SU-DHL-6 (cell line): ENCODE measurements around the gene TMEM40.

Source experiments
- H2AFZ ChIP-seq: fragments of 200-600 bp; sonication (generic); 2 replicates; pipeline ENCODE4 v1.6.1; 2014; ENCODE audit warnings: low read depth, mild to moderate bottlenecking, moderate library complexity, mixed read lengths, antibody characterized with exemption, low read length; ENCODE audit not compliant: severe bottlenecking
- H3F3A ChIP-seq: fragments of 200-600 bp; shearing (Covaris generic); 2 replicates; pipeline ENCODE4 v1.6.0; 2016; ENCODE audit warnings: antibody characterized with exemption, mild to moderate bottlenecking; ENCODE audit not compliant: insufficient read depth
- H3K27ac ChIP-seq: fragments of 200-600 bp; sonication (generic); 2 replicates; pipeline ENCODE4 v1.5.1; 2016; ENCODE audit warnings: low read depth, mild to moderate bottlenecking, low read length, moderate library complexity, mixed read lengths
- H3K27me3 ChIP-seq: fragments of 200-600 bp; sonication (generic), shearing (Covaris generic); 2 replicates; pipeline ENCODE4 v1.6.0; 2014; ENCODE audit warnings: mild to moderate bottlenecking, low read length
- H3K36me3 ChIP-seq: fragments of 200-600 bp; sonication (generic); 2 replicates; pipeline ENCODE4 v1.6.1; 2014; ENCODE audit warnings: mild to moderate bottlenecking, low read length, mixed read lengths
- H3K4me2 ChIP-seq: fragments of 300-600, 200-600 bp; shearing (Covaris generic), sonication (generic); 2 replicates; pipeline ENCODE4 v1.6.0; 2014; ENCODE audit warnings: low read length, low read depth, mild to moderate bottlenecking; ENCODE audit not compliant: poor library complexity, severe bottlenecking
- H3K4me3 ChIP-seq: fragments of 200-600 bp; sonication (generic); 2 replicates; pipeline ENCODE4 v1.5.1; 2014; ENCODE audit warnings: antibody characterized with exemption, low read length, mild to moderate bottlenecking, mixed read lengths; ENCODE audit not compliant: insufficient read depth, poor library complexity, severe bottlenecking
- H3K79me2 ChIP-seq: fragments of 200-600 bp; sonication (generic); 2 replicates; pipeline ENCODE4 v1.6.1; 2014; ENCODE audit warnings: mild to moderate bottlenecking, low read length, moderate library complexity; ENCODE audit not compliant: insufficient read depth
- H3K9ac ChIP-seq: fragments of 200-600 bp; sonication (generic); 2 replicates; pipeline ENCODE4 v1.7.0; 2014; ENCODE audit warnings: mild to moderate bottlenecking, low read length
- H3K9me2 ChIP-seq: fragments of 200-600 bp; sonication (generic); replicated peaks from 2 replicates; pipeline ENCODE4 v1.6.1; 2014; ENCODE audit warnings: low read length; ENCODE audit not compliant: insufficient read depth
- H3K9me3 ChIP-seq: fragments of 200-600 bp; sonication (generic); 2 replicates; pipeline ENCODE4 v1.6.1; 2014; ENCODE audit warnings: low read length, mixed read lengths; ENCODE audit not compliant: insufficient read depth
- H4K20me1 ChIP-seq: fragments of 200-600 bp; sonication (generic); 2 replicates; pipeline ENCODE4 v1.6.1; 2014; ENCODE audit warnings: low read depth, mild to moderate bottlenecking, antibody characterized with exemption, low read length, moderate library complexity, mixed read lengths
- EZH2phosphoT487 ChIP-seq: fragments of 200-600 bp; sonication (generic), shearing (Covaris generic); conservative IDR thresholded peaks from 2 replicates; pipeline ENCODE4 v1.6.1; 2018; ENCODE audit warnings: mild to moderate bottlenecking, antibody characterized with exemption, low read length, moderate library complexity, mixed read lengths
- TF ChIP-seq, protein P1 (sequence below): fragments of 200-600 bp; sonication (generic); IDR thresholded peaks from one replicate; pipeline ENCODE4 v1.5.1; 2017; ENCODE audit warnings: antibody characterized with exemption, mild to moderate bottlenecking, low read length, moderate library complexity; ENCODE audit not compliant: insufficient read depth, poor library complexity, severe bottlenecking

TMEM40 gene

DNA sequence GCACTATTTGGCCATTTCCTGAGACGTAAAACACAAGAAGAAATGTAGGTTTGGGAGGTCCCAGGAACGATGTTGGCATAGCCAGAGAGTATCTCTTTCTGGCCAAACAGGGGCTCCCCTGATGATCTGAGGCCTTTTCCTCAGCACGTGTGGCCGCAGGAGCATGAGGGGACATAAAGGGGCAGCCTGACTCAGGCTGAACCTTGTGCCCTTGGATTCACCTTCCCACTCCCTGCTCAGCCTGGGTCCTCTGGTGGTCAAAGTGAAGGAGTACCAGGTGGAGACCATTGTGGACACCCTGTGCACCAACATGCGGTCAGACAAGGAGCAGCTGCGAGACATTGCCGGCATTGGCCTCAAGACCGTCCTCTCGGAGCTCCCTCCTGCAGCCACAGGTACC is 48.0 kb upstream of the TMEM40 start:
- Histone ChIP-seq H3K4me3 (no peak overlapping the region), H3K36me3 (no peaks in the 10 kb centered on the region), H3K9ac (no peak overlapping the region), H3K27ac (no peak overlapping the region), H3K4me2 (no peak overlapping the region), H3K27me3 (no peaks in the 10 kb centered on the region), H4K20me1 (no peaks in the 10 kb centered on the region), H2AFZ (no peak overlapping the region), H3F3A (no peaks in the 10 kb centered on the region), H3K79me2 (no peaks in the 10 kb centered on the region), H3K9me2 (no peaks in the 10 kb centered on the region), H3K9me3 (no peaks in the 10 kb centered on the region)
- no peak for TF ChIP-seq EZH2phosphoT487
- TF ChIP-seq, protein P1, sequence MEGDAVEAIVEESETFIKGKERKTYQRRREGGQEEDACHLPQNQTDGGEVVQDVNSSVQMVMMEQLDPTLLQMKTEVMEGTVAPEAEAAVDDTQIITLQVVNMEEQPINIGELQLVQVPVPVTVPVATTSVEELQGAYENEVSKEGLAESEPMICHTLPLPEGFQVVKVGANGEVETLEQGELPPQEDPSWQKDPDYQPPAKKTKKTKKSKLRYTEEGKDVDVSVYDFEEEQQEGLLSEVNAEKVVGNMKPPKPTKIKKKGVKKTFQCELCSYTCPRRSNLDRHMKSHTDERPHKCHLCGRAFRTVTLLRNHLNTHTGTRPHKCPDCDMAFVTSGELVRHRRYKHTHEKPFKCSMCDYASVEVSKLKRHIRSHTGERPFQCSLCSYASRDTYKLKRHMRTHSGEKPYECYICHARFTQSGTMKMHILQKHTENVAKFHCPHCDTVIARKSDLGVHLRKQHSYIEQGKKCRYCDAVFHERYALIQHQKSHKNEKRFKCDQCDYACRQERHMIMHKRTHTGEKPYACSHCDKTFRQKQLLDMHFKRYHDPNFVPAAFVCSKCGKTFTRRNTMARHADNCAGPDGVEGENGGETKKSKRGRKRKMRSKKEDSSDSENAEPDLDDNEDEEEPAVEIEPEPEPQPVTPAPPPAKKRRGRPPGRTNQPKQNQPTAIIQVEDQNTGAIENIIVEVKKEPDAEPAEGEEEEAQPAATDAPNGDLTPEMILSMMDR = no peak

DNA sequence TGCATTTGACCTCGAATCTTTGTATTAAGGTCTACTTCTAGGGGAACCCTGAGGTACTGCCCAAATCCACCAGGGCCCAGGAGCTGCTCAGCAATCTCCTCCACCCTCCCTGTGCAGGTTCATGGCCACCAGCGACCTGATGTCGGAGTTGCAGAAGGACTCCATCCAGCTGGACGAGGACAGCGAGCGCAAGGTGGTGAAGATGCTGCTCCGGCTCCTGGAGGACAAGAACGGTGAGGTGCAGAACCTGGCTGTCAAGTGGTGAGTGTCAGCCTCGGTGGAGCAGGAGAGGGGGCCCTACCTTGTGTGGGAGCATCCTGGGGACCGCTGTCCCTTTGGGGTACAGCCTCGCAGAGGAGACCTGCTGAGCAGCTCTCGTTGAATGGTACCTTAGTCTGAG is 44.3 kb upstream of the TMEM40 start:
- H3K4me2 ChIP-seq = no peak overlapping the region
- no peaks in the 10 kb centered on the region for H3K27me3 ChIP-seq
- H2AFZ ChIP-seq = no peak overlapping the region
- H3K36me3 ChIP-seq = no peaks in the 10 kb centered on the region
- no peaks in the 10 kb centered on the region for H4K20me1 ChIP-seq
- no peaks in the 10 kb centered on the region for H3K9me3 ChIP-seq
- no peaks in the 10 kb centered on the region for H3K79me2 ChIP-seq
- no peaks in the 10 kb centered on the region for H3K9me2 ChIP-seq
- no peak overlapping the region for H3K27ac ChIP-seq
- H3F3A ChIP-seq = no peaks in the 10 kb centered on the region
- TF ChIP-seq EZH2phosphoT487 = no peak
- TF ChIP-seq, protein P1 = no peak
- H3K9ac ChIP-seq = no peak overlapping the region
- no peak overlapping the region for H3K4me3 ChIP-seq

DNA sequence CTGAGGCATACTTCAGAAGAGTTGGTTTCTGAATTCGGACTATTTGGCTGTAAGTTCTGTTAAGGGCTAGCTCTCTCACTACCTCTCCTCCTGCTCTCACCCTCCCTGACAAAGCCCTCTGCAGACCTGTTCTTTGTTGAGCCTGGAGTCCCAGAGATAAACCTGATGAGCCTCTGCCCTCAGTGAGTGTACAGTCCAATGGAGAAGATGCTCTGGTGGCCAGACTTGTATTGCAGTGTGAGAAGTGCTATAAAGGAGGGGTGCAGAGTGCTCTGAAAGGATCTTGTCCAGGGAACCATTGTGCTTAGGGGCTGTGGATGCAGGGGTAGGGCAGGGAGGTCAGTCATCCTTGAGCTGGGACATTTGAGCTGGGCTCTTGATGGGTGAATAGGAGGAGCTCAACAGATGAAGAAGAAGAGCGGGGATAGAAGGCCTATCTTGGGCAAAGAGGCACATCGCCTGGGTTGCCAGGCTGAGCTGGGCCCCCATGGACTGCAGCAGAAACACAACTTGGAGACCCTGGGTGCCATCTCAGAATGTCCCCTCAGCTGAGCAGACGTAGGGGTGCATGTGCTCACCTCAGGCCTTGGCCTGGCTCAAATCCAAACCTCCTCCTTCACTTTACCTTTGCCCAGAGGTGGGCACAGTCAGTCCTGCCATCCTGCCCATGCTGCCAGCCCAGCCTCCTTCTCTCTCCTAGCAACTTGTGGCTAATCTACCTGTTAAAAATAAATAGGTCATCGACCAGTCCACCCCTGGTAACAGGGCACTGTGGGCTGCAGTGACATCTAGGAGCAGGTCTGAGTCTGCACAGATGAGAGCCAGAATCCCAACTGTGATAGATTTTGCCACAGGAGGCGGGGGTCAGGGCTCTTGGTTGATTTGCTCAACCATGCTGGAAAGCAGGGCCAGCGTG is 40.7 kb upstream of the TMEM40 start:
- Histone ChIP-seq H3K27ac (no peak overlapping the region), H3K27me3 (no peaks in the 10 kb centered on the region), H3K9me3 (no peaks in the 10 kb centered on the region), H2AFZ (no peak overlapping the region), H3K9me2 (no peaks in the 10 kb centered on the region), H3F3A (0 out of 2 replicates have a peak, but pooled peaks cover 3% of the 10 kb centered on the region), H4K20me1 (no peaks in the 10 kb centered on the region), H3K4me2 (no peak overlapping the region), H3K4me3 (no peak overlapping the region), H3K9ac (no peak overlapping the region), H3K36me3 (no peaks in the 10 kb centered on the region), H3K79me2 (no peaks in the 10 kb centered on the region)
- TF ChIP-seq, protein P1 = no peak
- TF ChIP-seq EZH2phosphoT487 = no peak
